Midbrain (tissue), 1 donor: ENCODE results near the gene DCBLD2.
A peak's percentile ranks its signal among the peaks of the same experiment; 100 is the strongest.

Experiments used
- DNase-seq: peaks from one replicate; lab custom pipeline; 2025; lab: John Stamatoyannopoulos, UW

The DCBLD2 gene

DNA sequence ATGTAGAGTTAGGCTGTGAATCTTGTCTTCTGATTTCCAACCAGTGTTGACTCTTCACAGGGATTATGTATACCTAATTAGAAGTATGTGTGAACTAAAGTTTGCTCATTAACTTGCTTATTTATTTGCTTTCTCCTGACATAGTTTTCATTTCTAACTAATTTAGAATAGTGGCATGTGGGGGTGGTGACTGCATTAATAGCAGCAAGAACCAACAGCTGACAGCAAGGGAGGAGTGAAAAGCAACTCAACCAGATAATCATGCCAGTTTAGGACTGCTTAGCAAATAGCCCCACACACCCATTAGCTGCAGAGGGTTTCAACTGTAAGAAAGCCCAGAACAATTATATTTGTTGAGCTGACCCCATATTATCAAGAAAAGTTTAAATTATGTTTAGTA is 134.6 kb downstream of the DCBLD2 start:
- DNase-seq = no peak

DNA sequence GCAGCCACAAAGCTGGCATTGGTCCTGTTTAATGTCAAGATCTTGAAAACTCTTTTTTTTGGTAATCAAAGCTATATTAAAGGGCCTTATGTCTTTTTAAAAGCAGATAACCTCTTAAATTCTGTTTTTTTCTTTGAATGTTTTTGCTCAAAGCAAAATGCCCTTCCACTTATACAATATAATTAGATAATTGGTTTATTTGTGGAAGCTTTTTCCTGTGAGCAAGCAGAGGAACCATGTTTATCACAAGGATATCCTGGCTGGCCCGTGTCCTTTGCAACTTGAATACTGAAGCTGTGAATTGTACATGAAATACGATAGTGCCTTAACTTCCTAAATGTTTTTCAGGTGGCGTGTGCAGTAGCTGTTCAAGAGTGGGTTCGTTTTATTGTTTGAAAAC is 135.8 kb downstream of the DCBLD2 start:
- no peak for DNase-seq

DNA sequence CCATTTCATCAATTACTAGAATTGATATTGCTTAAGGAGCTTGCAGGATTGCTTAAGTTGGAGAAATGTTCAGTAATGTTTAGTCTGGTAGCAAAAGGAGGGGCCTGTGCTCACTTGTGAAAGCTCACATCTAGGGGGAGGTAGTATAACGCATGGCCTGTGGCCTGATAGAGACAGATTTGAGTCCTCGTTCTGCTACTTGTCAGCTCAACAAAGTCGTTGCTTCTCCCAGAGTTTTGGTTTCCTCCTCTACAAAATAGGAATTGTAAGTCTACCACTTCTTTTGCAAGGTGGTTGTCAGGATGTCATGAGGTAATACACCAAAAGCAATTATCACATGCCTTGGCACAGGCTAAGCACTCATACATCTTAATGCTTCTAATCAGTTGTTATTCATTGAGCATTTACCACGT is 137.0 kb downstream of the DCBLD2 start:
- DNase-seq = no peak

DNA sequence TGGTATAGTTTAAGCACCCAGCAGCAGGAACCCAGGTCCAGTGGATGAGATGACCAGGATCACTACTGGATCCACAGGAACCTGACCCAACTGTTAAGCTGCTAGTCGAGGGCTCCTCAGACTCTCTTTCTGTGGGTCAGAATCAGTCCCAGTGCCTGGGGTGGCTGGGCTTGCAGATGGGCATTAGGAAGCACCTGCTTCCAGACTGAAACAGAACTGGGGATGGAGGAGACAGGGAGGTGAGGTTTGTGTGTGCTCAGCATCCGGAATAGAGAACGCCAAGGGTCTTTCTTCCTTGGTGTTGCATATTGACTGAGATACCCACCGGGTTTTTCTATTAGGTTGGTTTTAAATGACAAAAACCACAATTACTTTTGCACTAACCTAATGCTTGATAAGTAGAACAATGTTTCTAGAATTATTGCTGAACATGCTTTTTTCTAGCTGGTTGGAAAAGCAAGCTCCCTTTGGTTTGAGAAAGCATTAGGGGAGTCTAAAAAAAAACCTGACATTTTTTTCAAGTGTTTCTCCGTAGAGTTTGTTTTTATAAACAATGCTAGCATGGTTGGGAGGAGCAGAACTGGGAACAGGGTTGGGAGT is 137.6 kb downstream of the DCBLD2 start:
- DNase-seq = no peak

DNA sequence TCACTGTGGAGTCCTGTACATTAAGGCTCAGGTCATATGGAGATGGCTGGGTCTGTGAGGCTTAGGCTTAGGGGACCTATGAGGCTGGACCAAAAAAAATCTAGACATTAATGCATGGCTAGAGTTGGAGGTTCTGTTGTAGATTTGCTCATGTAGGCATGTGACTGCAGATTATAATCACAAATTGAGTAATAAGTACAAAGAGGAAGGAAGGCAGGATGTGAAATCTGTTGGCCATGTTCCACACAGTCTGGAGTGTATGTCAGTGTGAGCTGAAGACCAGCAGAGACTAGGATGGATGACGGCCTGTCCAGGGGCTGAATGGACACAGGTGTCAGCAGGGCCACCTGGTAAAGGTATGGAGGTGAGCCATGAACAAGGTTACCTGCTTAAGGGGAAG is 138.4 kb downstream of the DCBLD2 start, which contains the start of gene ST3GAL6:
Gene ST3GAL6 (plus strand): TSS at position 265 of the 400 bp plus-strand sequence. CDS start 5,101 bp downstream, outside the sequence.
- DNase-seq = peak; percentile 20

DNA sequence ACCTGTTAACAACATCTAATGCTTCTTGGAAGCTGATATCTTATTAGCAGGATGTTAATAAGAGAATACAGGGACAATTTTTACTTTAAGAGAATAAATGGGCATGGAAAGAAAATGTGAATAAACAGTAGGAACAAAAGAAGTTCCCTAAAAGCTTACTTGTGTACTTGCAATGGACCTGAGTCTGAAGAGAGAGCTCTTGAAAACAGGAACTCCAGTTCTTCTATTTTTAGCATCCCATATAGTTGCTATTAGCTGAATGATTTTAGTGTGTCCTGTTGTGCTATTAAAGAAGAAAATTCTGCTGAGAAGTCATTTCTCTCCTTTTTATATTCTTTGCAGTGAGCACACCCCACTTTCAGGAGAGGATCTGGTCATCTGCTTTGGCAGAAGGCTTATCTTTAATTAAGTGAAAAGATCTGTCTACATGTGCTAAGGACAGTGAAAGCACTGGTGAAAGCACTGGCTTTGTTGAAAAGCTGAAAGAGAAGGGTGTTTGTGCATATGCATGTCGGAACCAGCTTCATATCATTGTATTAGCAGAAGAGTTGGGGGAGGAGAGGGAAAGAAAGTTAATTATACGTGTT is 139.8 kb downstream of the DCBLD2 start:
- peak; percentile 12 for DNase-seq

DNA sequence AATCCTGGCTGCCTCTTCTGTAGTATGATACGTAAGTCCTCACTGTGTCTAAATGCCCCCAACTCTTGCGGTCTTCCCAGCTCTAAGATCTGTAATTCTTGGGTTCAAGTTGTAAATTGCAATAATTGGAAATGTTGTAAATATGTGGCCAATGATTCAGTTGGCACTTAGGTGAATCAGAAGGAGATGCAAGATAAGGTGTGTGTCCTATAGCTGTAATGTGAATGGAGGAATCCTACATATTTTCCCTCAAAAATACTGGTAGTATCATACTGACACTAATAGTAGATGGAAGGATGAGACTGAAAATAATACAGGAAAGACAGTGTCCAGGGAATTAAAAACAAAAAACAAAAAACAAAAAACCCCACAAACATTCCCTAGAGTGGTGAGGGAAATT is 141.9 kb downstream of the DCBLD2 start:
- DNase-seq = no peak

DNA sequence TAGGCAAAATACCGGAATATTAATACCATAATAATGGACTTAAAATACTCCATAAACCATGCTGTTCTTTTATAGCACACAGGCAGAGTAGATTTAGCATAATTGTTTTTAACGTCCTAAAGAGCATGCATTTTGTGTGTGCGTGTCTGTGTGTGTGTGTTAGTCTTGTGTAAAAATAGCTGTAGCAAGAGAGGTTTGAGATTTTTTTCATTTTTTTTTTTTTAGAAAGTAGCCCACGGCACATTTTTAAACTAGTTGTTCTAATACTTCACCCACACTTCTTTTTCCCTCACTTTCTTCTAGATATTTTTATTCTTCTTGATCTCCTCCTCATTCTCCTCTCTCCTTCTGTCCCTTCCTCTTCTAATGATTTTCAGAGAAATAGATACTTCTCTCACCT is 145.9 kb downstream of the DCBLD2 start:
- no peak for DNase-seq

DNA sequence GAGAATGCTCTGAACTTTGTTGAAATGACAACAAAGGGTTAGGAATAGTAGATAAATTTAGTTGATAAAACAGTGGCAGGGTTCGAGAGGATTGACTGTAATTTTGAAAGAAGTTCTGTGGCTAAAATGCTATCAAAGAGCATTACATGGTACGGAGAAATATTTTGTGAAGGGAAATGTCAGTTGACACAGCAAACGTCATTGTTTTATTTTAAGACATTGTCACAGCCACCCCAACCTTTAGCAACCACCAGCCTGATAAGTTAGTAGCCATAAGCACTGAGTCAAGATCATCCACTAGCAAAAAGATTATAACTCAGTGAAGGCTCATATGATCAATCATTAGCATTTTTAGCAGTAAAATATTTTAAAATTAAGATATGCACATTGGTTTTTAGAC is 147.0 kb downstream of the DCBLD2 start:
- DNase-seq = no peak

DNA sequence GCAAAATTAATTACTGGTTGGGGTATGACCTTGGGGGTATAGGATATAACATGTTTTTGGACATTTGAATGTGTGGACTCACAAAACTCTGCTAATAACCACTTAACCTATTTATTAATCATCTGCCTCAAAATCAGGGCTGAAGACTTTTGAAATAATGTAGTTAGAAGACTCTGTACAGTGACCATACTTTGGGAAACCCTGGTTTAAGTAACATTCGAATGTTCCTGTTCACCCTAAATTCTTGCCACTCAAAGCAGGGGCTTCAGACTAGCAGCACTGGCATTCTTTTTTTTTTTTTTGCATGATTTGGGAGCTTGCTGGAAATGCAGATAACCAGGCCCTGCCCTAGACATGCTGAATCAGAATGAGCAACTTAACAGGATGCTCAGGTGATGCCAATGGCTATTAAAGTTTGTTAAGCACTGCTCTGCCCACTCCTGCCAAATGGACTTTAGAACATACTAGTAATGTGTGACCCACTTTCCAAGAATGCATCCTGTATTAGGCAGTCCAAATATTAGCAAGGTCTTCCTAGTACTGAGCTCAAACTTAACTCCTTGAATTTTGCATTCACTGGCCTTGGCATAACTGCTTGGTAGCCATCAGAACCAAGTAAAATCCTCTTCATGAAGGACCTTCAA is 151.1 kb downstream of the DCBLD2 start:
- no peak for DNase-seq

DNA sequence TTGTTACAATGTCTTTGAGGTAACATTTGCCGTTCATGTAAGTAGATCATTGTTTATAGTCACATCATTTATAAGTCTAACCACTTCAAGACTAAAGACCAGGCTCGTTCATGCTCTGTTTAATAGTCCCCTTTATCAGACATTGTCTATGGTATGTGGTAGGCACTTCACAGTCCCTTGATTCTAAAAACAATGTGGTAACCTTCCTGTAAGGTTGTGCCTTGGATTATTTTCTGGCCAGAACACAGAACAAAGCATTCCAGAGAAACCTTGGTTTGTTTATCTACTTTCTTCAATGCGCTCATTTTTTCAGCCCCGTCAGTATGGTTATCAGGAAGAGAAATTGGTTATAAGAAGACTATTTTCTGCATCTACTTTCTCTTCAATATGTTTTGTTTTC is 154.6 kb downstream of the DCBLD2 start:
- DNase-seq = no peak

DNA sequence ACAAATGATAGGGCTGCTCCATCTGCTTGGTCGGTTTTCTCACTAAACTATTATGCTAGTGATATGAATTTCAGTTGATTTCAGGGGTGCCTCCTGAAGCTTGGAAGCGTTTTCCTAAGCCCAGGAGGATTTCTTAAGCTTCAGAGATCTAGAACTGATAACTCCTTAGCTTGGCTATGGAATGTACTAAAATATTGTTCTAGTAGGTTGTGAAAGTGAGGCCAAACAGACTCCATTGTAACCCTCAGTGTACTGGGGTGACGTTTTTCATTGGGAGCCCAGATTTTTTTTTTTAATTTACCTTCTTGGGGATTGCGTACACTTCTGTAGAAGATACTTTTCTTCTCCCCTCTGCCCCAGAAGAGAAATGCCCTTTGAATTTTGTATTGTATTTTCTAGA is 155.4 kb downstream of the DCBLD2 start:
- DNase-seq = no peak
